ENCODE measurements around the gene ACVRL1.

Gene ACVRL1

GRCh38 chr12:51913071-51914033, 6.0 kb downstream of the ACVRL1 start:
- in situ Hi-C loops (cut with MboI; ENCODE audit: low sequenced_read_pairs), result no loop called here

GRCh38 chr12:51914034-51914923, 7.0 kb downstream of the ACVRL1 start:
- in situ Hi-C loops (cut with MboI; ENCODE audit: low sequenced_read_pairs), result no loop called here

GRCh38 chr12:51915003-51915625, 7.8 kb downstream of the ACVRL1 start:
- in situ Hi-C loops (cut with MboI; ENCODE audit: low sequenced_read_pairs), result no loop called here

GRCh38 chr12:51915951-51916350, 8.6 kb downstream of the ACVRL1 start:
- in situ Hi-C loops (cut with MboI; ENCODE audit: low sequenced_read_pairs), result no loop called here

GRCh38 chr12:51917041-51917590, 9.8 kb downstream of the ACVRL1 start:
- in situ Hi-C loops (cut with MboI; ENCODE audit: low sequenced_read_pairs), result no loop called here

- in situ Hi-C loops (cut with MboI; ENCODE audit: low sequenced_read_pairs), result no loop called here
These were observed 10.6 kb downstream of the ACVRL1 start for GRCh38 chr12:51917746-51918453.

- in situ Hi-C loops (cut with MboI; ENCODE audit: low sequenced_read_pairs), result no loop called here
These were observed 12.7 kb downstream of the ACVRL1 start for GRCh38 chr12:51920046-51920445.

- in situ Hi-C loops (cut with MboI; ENCODE audit: low sequenced_read_pairs), result no loop called here
These were observed 13.9 kb downstream of the ACVRL1 start for GRCh38 chr12:51921017-51921725.

GRCh38 chr12:51922146-51922545, 14.8 kb downstream of the ACVRL1 start:
- in situ Hi-C loops (cut with MboI; ENCODE audit: low sequenced_read_pairs), result no loop called here

- in situ Hi-C loops (cut with MboI; ENCODE audit: low sequenced_read_pairs), result no loop called here
These were observed 15.6 kb downstream of the ACVRL1 start for GRCh38 chr12:51922762-51923505.

- in situ Hi-C loops (cut with MboI; ENCODE audit: low sequenced_read_pairs), result no loop called here
These were observed 16.4 kb downstream of the ACVRL1 start for GRCh38 chr12:51923506-51924365.

GRCh38 chr12:51924551-51925319, 17.4 kb downstream of the ACVRL1 start:
- in situ Hi-C loops (cut with MboI; ENCODE audit: low sequenced_read_pairs), result no loop called here

- in situ Hi-C loops (cut with MboI; ENCODE audit: low sequenced_read_pairs), result no loop called here
These were observed 18.2 kb downstream of the ACVRL1 start for GRCh38 chr12:51925346-51926063.

- in situ Hi-C loops (cut with MboI; ENCODE audit: low sequenced_read_pairs), result no loop called here
These were observed 18.8 kb downstream of the ACVRL1 start for GRCh38 chr12:51926064-51926632.

GRCh38 chr12:51926718-51927117, 19.4 kb downstream of the ACVRL1 start:
- in situ Hi-C loops (cut with MboI; ENCODE audit: low sequenced_read_pairs), result no loop called here
